K562 (cell line): ENCODE results near the gene NME2. TPM values are rescaled to one million over a fixed set of nuclear protein-coding genes. Genes with fewer than 3 reads are reported as not detected.

ENCODE experiments used
- ASH1L ChIP-seq: fragments of 450-650 bp; IDR thresholded peaks from 2 replicates; pipeline ENCODE4 v1.6.1; 2018; ENCODE audit warnings: borderline replicate concordance, mild to moderate bottlenecking, low read depth; ENCODE audit not compliant: partially characterized antibody
- BRCA1 ChIP-seq, 2 experiments: fragments of 450-650 bp in 1 of 2; sonication (generic) in 1 of 2; formaldehyde crosslinking in 1 of 2; IDR thresholded peaks; 2 replicates each; pipeline versions ENCODE4 v1.5.0 to v1.6.1; 2017 to 2020; ENCODE audit warnings: mild to moderate bottlenecking in 1 of 2, missing genetic modification reagents in 1 of 2
- CBFA2T3 ChIP-seq: fragments of 450-650 bp; IDR thresholded peaks from 2 replicates; pipeline ENCODE4 v1.6.1; 2017
- CCAR2 ChIP-seq: fragments of 200-400 bp; formaldehyde crosslinking; IDR thresholded peaks from 2 replicates; pipeline ENCODE4 v1.6.1; 2017; ENCODE audit warnings: mild to moderate bottlenecking, low read depth, low read length
- DACH1 ChIP-seq: fragments of 450-650 bp; IDR thresholded peaks from 2 replicates; pipeline ENCODE4 v1.6.1; 2018; ENCODE audit not compliant: partially characterized antibody
- ETS2 ChIP-seq: IDR thresholded peaks from 2 replicates; pipeline ENCODE4 v1.6.1; 2016; ENCODE audit warnings: borderline replicate concordance, missing genetic modification characterization, mild to moderate bottlenecking, moderate library complexity, missing compliant biosample characterization; ENCODE audit not compliant: poor library complexity, severe bottlenecking
- FOXA3 ChIP-seq, 2 experiments: fragments of 450-650 bp in 1 of 2; sonication (generic) in 1 of 2; formaldehyde crosslinking; IDR thresholded peaks in 1 of 2; conservative IDR thresholded peaks in 1 of 2; 2 replicates each; pipeline versions ENCODE4 v1.4.0 to v1.8.0; 2020 to 2022; ENCODE audit warnings: mild to moderate bottlenecking in 2 of 2, missing genetic modification reagents in 1 of 2
- JUNB ChIP-seq: fragments of 450-650 bp; formaldehyde crosslinking; conservative IDR thresholded peaks from 2 replicates; pipeline ENCODE4 v1.4.0; 2020; ENCODE audit warnings: mild to moderate bottlenecking
- MYBL2 ChIP-seq, 2 experiments: fragments of 450-650 bp in 1 of 2; sonication (generic) in 1 of 2; formaldehyde crosslinking in 1 of 2; IDR thresholded peaks; 2 replicates each; pipeline versions ENCODE4 v1.6.1 to v1.8.1; 2017 to 2022; ENCODE audit warnings: borderline replicate concordance in 1 of 2, inconsistent platforms in 1 of 2, low read depth in 1 of 2, mild to moderate bottlenecking in 1 of 2, missing genetic modification reagents in 1 of 2, moderate library complexity in 1 of 2
- NR2F6 ChIP-seq: fragments of 450-650 bp; formaldehyde crosslinking; IDR thresholded peaks from 2 replicates; pipeline ENCODE4 v1.4.0; 2020; ENCODE audit warnings: mild to moderate bottlenecking
- POLR2B ChIP-seq: fragments of 450-650 bp; IDR thresholded peaks from 2 replicates; pipeline ENCODE4 v1.6.1; 2018; ENCODE audit warnings: low read depth; ENCODE audit not compliant: partially characterized antibody
- TEAD2 ChIP-seq: fragments of 450-650 bp; IDR thresholded peaks from 2 replicates; pipeline ENCODE4 v1.6.1; 2016; ENCODE audit warnings: missing genetic modification characterization, control low read depth, missing compliant biosample characterization
- XRCC5 ChIP-seq: fragments of 200-400 bp; formaldehyde crosslinking; IDR thresholded peaks from 2 replicates; pipeline ENCODE4 v1.6.1; 2017; ENCODE audit warnings: low read depth, mild to moderate bottlenecking, low read length
- ZBTB1 ChIP-seq: sonication (generic); formaldehyde crosslinking; IDR thresholded peaks from 2 replicates; pipeline ENCODE4 v1.8.1; 2023; ENCODE audit warnings: missing genetic modification reagents, low read depth, mild to moderate bottlenecking, borderline replicate concordance
- ZC3H8 ChIP-seq: fragments of 450-650 bp; IDR thresholded peaks from 2 replicates; pipeline ENCODE4 v1.6.1; 2017
- ZEB2 ChIP-seq: fragments of 450-650 bp; IDR thresholded peaks from 2 replicates; pipeline ENCODE4 v1.6.1; 2016
- ZNF165 ChIP-seq: fragments of 250-450 bp; sonication (Bioruptor Pico); IDR thresholded peaks from 2 replicates; pipeline ENCODE4 v1.4.0; 2020; ENCODE audit warnings: borderline replicate concordance
- ZNF3 ChIP-seq: fragments of 250-450 bp; sonication (Bioruptor Pico); IDR thresholded peaks from 2 replicates; pipeline ENCODE4 v1.5.0; 2021; ENCODE audit warnings: mild to moderate bottlenecking, moderate library complexity
- ZNF778 ChIP-seq: fragments of 450-650 bp; formaldehyde crosslinking; IDR thresholded peaks from 2 replicates; pipeline ENCODE4 v1.4.0; 2020; ENCODE audit warnings: mild to moderate bottlenecking, moderate library complexity
- polyA plus RNA-seq, 8 experiments: library from polyadenylated mRNA; depleted of rRNA in 4 of 8; stranded (reverse) in 5 of 8; unstranded in 3 of 8; fragments of >200 nt; fragmentation: Nextera tagmentation in 2 of 8; fragmentation: Illumina TruSeq in 1 of 8; extraction: Ambion mirVana in 2 of 8; extraction: Trizol in 1 of 8; gene quantifications; 2 replicates each; pipeline versions ENCODE4 v1.2.1 to v1.2.3, GENCODE V29; 2011 to 2014; ENCODE audit warnings: inconsistent platforms in 1 of 8, missing spikeins in 1 of 8
- total RNA-seq, 7 experiments: library from RNA; depleted of rRNA in 6 of 7; stranded (reverse); fragments of >200 nt in 6 of 7; fragmentation: Illumina TruSeq in 2 of 7; extraction: Trizol in 2 of 7; gene quantifications; 2 replicates each; pipeline versions ENCODE4 v1.2.1 to v1.2.3, GENCODE V29; 2011 to 2021; ENCODE audit warnings: low replicate concordance in 1 of 7
- TF ChIP-seq, protein P1 (sequence below): fragments of 250-450 bp; sonication (Bioruptor Pico); IDR thresholded peaks from 2 replicates; pipeline ENCODE4 v1.5.0; 2021; ENCODE audit warnings: mild to moderate bottlenecking, borderline replicate concordance
- TF ChIP-seq, protein P2 (sequence below): fragments of 450-650 bp; formaldehyde crosslinking; IDR thresholded peaks from 2 replicates; pipeline ENCODE4 v1.4.0; 2022; ENCODE audit warnings: missing genetic modification characterization
- TF ChIP-seq, protein P3 (sequence below), 2 experiments: fragments of 450-650 bp in 1 of 2; sonication (generic) in 1 of 2; formaldehyde crosslinking in 1 of 2; IDR thresholded peaks in 1 of 2; conservative IDR thresholded peaks in 1 of 2; 2 replicates each; pipeline versions ENCODE4 v1.6.1 to v1.8.1; 2016 to 2023; ENCODE audit warnings: mild to moderate bottlenecking in 2 of 2, moderate library complexity in 2 of 2, inconsistent platforms in 1 of 2, missing genetic modification reagents in 1 of 2

The NME2 gene
- total and polyA plus RNA-seq, 9 of the 15 experiments (the other 6 are each of a cell fraction or from before 2014, with no cell fraction given) = 684 to 1,202 (median 924) TPM

DNA sequence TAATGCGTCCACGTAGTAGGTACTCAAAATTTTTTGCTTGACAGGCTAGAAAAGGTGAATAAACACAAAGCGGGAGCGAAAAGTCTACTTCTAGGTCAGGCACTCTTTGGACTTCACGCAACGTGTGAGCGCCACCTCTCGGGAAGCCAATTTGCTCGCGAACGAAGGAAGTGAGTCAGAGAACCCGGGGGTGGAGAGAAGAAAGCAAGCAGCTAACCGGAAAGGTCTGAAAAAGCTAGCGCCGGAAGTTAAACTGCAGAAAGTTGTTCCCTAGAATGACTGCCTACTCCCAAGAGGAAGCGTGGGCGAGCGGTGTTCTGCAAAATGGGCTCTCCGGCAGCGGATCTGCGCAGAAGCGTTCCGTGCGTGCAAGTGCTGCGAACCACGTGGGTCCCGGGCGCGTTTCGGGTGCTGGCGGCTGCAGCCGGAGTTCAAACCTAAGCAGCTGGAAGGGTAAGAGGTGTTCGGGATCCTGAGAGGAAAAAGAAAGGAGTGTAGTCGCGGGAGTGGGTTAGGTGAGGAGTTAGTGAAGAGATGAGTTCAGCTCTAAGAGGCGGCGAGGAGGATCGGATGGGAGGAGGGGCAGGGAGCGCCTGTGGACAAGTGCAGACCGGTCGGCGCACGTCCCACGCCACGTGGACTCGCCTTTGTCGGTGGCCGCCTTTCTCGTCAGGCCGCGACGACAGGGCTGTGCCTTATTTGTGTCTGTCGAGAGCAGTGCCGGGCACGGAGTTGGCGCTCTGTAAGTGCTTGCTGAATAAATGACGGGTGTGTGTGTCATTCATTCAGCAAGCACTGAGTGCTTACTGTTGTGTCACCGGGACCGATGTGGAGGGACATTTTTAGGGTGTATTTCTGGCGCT lies 12.8 kb upstream of the NME2 start, which contains the start of gene NME1 (continued):
- TF ChIP-seq, protein P1, sequence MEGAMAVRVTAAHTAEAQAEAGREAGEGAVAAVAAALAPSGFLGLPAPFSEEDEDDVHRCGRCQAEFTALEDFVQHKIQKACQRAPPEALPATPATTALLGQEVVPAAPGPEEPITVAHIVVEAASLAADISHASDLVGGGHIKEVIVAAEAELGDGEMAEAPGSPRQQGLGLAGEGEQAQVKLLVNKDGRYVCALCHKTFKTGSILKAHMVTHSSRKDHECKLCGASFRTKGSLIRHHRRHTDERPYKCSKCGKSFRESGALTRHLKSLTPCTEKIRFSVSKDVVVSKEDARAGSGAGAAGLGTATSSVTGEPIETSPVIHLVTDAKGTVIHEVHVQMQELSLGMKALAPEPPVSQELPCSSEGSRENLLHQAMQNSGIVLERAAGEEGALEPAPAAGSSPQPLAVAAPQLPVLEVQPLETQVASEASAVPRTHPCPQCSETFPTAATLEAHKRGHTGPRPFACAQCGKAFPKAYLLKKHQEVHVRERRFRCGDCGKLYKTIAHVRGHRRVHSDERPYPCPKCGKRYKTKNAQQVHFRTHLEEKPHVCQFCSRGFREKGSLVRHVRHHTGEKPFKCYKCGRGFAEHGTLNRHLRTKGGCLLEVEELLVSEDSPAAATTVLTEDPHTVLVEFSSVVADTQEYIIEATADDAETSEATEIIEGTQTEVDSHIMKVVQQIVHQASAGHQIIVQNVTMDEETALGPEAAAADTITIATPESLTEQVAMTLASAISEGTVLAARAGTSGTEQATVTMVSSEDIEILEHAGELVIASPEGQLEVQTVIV (CRISPR knock-in tag) = no peak
- TF ChIP-seq ZNF165 (CRISPR knock-in tag) (no peak), ASH1L (peak; percentile 14), JUNB (0 out of 2 replicates have a peak, but pooled peaks have one; percentile 42), TEAD2 (tag) (no peak), FOXA3 (CRISPR knock-in tag; conservative IDR thresholded peaks at IDR 0.05 in 1 of 2, IDR thresholded peaks at IDR 0.05 in 1 of 2) (peak in 1 of 2 experiments; percentile 80; a peak in 2 of 4 replicates), BRCA1 (IDR thresholded peaks at IDR 0.05) (no peak), BRCA1 (CRISPR knock-in tag; IDR thresholded peaks at IDR 0.05) (no peak), ZNF3 (CRISPR knock-in tag) (no peak), ZNF778 (CRISPR knock-in tag) (no peak), NR2F6 (no peak), MYBL2 (IDR thresholded peaks at IDR 0.05; ENCODE audit: low read depth) (peak; percentile 45), MYBL2 (CRISPR knock-in tag; IDR thresholded peaks at IDR 0.05; ENCODE audit: borderline replicate concordance) (no peak), DACH1 (no peak), POLR2B (peak; percentile 88), CCAR2 (0 out of 2 replicates have a peak, but pooled peaks have one; percentile 75), ZEB2 (peak; percentile 100), ZBTB1 (CRISPR knock-in tag) (peak; percentile 55; the same call in 1 of the 2 replicates), XRCC5 (peak; percentile 100), CBFA2T3 (no peak; the same call in 1 of the 2 replicates), ZC3H8 (peak; percentile 88), ETS2 (no peak)
- TF ChIP-seq, protein P2, sequence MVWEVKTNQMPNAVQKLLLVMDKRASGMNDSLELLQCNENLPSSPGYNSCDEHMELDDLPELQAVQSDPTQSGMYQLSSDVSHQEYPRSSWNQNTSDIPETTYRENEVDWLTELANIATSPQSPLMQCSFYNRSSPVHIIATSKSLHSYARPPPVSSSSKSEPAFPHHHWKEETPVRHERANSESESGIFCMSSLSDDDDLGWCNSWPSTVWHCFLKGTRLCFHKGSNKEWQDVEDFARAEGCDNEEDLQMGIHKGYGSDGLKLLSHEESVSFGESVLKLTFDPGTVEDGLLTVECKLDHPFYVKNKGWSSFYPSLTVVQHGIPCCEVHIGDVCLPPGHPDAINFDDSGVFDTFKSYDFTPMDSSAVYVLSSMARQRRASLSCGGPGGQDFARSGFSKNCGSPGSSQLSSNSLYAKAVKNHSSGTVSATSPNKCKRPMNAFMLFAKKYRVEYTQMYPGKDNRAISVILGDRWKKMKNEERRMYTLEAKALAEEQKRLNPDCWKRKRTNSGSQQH (CRISPR knock-in tag) = peak; percentile 97
- TF ChIP-seq, protein P3, sequence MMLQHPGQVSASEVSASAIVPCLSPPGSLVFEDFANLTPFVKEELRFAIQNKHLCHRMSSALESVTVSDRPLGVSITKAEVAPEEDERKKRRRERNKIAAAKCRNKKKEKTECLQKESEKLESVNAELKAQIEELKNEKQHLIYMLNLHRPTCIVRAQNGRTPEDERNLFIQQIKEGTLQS (IDR thresholded peaks at IDR 0.05) = no peak
- TF ChIP-seq, protein P3 (CRISPR knock-in tag; conservative IDR thresholded peaks at IDR 0.05) = peak; percentile 95
